ENCODE measurements around the gene FOXO3.

Gene FOXO3

DNA sequence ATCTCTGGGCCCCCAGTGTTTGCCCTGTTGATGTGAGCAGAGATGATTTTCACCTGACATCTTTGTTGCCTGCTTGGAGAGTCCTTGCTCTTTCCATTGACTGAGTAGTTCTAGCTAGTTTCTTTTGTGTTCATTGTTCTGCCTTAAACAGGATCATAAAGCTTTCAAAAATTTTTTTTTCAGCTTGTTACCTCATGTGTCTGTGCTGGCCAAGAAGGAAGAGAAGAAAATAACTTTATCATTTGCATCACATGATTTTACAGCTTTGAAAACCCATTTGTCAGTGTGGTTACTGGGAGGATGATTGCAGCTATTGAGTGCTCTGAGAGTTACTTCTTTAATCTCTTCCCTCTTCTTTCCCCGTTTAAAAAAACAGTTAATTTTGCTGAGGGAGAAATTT is 16.0 kb downstream of the FOXO3 start:
- Histone ChIP-seq H3K36me3 (replicated peaks) (peaks cover 3% of the 10 kb centered on the region), H3K27me3 (replicated peaks) (no peaks in the 10 kb centered on the region), H3K4me3 (ENCODE audit: low read depth, low read length) (no peak overlapping the region), H3K27ac (no peak overlapping the region)
- TF ChIP-seq, protein P1, sequence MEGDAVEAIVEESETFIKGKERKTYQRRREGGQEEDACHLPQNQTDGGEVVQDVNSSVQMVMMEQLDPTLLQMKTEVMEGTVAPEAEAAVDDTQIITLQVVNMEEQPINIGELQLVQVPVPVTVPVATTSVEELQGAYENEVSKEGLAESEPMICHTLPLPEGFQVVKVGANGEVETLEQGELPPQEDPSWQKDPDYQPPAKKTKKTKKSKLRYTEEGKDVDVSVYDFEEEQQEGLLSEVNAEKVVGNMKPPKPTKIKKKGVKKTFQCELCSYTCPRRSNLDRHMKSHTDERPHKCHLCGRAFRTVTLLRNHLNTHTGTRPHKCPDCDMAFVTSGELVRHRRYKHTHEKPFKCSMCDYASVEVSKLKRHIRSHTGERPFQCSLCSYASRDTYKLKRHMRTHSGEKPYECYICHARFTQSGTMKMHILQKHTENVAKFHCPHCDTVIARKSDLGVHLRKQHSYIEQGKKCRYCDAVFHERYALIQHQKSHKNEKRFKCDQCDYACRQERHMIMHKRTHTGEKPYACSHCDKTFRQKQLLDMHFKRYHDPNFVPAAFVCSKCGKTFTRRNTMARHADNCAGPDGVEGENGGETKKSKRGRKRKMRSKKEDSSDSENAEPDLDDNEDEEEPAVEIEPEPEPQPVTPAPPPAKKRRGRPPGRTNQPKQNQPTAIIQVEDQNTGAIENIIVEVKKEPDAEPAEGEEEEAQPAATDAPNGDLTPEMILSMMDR (IDR thresholded peaks at IDR 0.05; ENCODE audit: low read depth, low read length, missing control alignments) = no peak
- DNase-seq = no peak
- in situ Hi-C loops (cut with HindIII; ENCODE audit: low pct_ligation_motif_present, low sequenced_read_pairs) = no loop called here

DNA sequence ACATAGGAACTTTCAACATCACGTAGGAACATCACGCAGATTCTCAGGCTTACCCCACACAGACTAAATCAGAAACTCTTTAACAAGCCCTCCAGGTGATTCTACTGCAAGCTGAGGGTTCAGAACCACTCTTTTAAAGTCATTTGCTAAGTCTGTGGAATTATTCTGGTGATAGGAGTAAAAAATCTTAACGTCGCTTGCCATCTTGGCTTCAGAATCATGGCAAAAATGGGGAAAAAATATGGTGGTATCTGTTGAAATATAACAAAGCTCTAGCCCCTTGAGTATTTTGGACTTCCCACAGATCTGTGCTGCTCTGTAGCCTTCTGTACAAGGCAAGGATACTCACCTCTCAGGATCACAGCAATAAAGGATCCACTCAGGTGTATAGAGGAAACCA is 17.4 kb downstream of the FOXO3 start:
- Histone ChIP-seq H3K27ac (peak overlapping the region; percentile 43), H3K36me3 (replicated peaks) (peaks cover 3% of the 10 kb centered on the region), H3K27me3 (replicated peaks) (no peaks in the 10 kb centered on the region), H3K4me3 (ENCODE audit: low read depth, low read length) (no peak overlapping the region)
- in situ Hi-C loops (cut with HindIII; ENCODE audit: low pct_ligation_motif_present, low sequenced_read_pairs) = no loop called here
- no peak for DNase-seq
- TF ChIP-seq, protein P1 (IDR thresholded peaks at IDR 0.05; ENCODE audit: low read depth, low read length, missing control alignments) = no peak

DNA sequence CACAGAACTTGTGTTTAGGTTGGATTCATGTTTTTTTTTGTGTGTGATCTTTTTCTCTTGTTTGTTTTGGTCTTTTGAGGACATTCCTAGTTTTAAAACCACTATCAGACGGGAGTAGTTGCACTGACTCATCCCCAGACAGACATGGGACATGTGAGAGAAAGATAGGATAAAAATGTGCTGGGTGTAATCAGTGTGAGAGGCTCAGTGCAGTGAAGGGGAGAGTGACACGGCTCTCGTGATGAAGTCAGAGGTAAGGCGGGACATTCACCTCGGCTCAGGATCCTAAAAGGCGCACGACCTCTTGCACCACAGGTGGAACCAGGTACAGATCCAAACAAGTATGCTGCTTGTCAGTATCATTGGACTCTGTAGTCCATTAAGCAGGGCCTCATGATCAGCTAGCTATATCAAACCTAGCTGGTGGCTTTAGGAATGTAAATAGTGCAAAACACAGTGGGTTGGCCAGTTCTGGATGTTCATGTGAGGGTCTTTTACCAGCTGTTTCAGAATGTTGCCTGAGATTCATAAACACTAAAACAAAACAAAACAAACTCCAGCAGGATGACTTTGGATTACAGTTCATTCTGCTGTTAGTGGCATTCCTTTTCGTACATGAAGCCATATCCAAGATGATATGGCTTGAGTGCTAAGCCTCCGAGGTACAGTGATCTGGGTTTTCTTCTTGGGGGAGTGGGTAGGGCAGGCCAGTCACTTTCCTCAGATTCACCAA is 18.0 kb downstream of the FOXO3 start:
- in situ Hi-C loops (cut with HindIII; ENCODE audit: low pct_ligation_motif_present, low sequenced_read_pairs) = no loop called here
- peaks cover 3% of the 10 kb centered on the region for H3K36me3 ChIP-seq (replicated peaks)
- H3K27me3 ChIP-seq (replicated peaks) = no peaks in the 10 kb centered on the region
- DNase-seq = peak; percentile 93
- TF ChIP-seq, protein P1 (IDR thresholded peaks at IDR 0.05; ENCODE audit: low read depth, low read length, missing control alignments) = no peak
- H3K27ac ChIP-seq = peak overlapping the region; percentile 43
- no peak overlapping the region for H3K4me3 ChIP-seq (ENCODE audit: low read depth, low read length)

DNA sequence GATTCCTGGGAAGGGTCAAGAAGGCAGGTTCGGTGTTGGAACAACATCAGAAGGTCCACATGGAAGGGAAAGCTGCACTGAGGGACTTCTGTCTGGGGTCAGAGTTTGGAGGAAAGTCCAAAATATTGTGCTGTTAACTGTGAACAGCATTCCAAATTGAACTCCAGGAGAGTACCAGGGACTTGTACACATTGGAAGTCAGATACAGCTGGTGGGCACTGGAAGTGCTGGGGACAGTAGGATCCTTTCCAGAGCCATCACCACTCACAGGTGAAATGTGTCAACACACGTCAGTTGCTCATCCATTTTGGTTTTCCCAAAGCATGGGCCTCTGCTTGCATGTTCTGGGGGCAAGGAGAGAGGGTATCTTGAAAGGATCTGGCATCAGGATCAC is 18.6 kb downstream of the FOXO3 start:
- TF ChIP-seq, protein P1 (IDR thresholded peaks at IDR 0.05; ENCODE audit: low read depth, low read length, missing control alignments) = no peak
- in situ Hi-C loops (cut with HindIII; ENCODE audit: low pct_ligation_motif_present, low sequenced_read_pairs) = no loop called here
- Histone ChIP-seq H3K4me3 (ENCODE audit: low read depth, low read length) (no peak overlapping the region), H3K27ac (peak overlapping the region; percentile 43), H3K36me3 (replicated peaks) (peaks cover 3% of the 10 kb centered on the region), H3K27me3 (replicated peaks) (no peaks in the 10 kb centered on the region)
- DNase-seq = no peak

DNA sequence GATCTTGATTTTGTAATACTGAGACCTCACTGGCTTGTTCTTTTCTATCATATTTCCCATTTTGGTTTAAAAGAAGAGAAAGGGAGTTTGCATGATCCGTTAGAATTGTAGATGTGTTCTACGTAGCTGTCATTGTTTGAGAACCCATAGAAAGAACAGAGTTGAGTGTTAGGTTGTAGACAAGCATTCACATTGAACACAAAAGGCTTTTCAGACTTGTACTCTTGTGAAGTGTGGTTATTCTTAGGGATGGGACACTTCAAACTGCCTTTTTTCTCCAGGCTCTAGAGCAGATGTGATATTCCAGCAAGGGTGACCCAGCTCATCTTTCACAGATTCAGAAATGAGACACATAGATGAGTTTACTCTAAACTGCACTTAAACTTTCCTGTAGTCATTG is 19.9 kb downstream of the FOXO3 start:
- no peak for DNase-seq
- TF ChIP-seq, protein P1 (IDR thresholded peaks at IDR 0.05; ENCODE audit: low read depth, low read length, missing control alignments) = no peak
- in situ Hi-C loops (cut with HindIII; ENCODE audit: low pct_ligation_motif_present, low sequenced_read_pairs) = no loop called here
- Histone ChIP-seq H3K27me3 (replicated peaks) (no peaks in the 10 kb centered on the region), H3K36me3 (replicated peaks) (peaks cover 3% of the 10 kb centered on the region), H3K4me3 (ENCODE audit: low read depth, low read length) (no peak overlapping the region), H3K27ac (peak overlapping the region; percentile 79)

All from brain microvascular endothelial cell (primary cell).